Measurements from ENCODE around the gene HIPK3. TPM values are rescaled to one million over a fixed set of nuclear protein-coding genes. Genes with fewer than 3 reads are reported as not detected.

Gene HIPK3
- total and polyA plus RNA-seq, 9 of the 15 experiments (the other 6 are each of a cell fraction or from before 2014, with no cell fraction given), result 2.3 to 19.6 (median 7.5) TPM

- FAIRE-seq, result no peak
- ChIA-PET CTCF (ENCODE audit: low intra/inter-chr PET ratio) (no interaction called here), POLR2A (interaction anchor here (1.2 kb wide), 1 partner anchor 328 kb away, joined by 3 read pairs; no protein-coding TSS in a partner anchor)
- Histone ChIP-seq H3K79me2 (ENCODE audit: control insufficient read depth, insufficient read depth, low read length) (no peaks in the 10 kb centered on the region), H3K27ac (ENCODE audit: extremely low read depth, low read depth, low read length) (no peak overlapping the region), H3K9me3 (replicated peaks; ENCODE audit: control insufficient read depth, insufficient read depth, low read depth, low read length) (no peaks in the 10 kb centered on the region), H3K9ac (ENCODE audit: insufficient read depth in 1 of 2, low read depth in 2 of 2, low read length in 2 of 2) (no peak overlapping the region), H3K4me2 (ENCODE audit: insufficient read depth, low read length) (no peak overlapping the region), H3K27me3 (ENCODE audit: control insufficient read depth in 2 of 2, insufficient read depth in 2 of 2, low read length in 2 of 2) (peaks cover 26 to 48% of the 10 kb centered on the region in 2 experiments), H3K4me1 (replicated peaks in 1 of 2; ENCODE audit: control insufficient read depth in 2 of 2, insufficient read depth in 2 of 2, low read length in 2 of 2) (peaks cover 0 to 12% of the 10 kb centered on the region in 2 experiments; a peak in 3 of 5 replicates), H4K20me1 (replicated peaks; ENCODE audit: control insufficient read depth, insufficient read depth, low read length) (no peaks in the 10 kb centered on the region), H3K36me3 (ENCODE audit: control insufficient read depth, insufficient read depth, low read length) (no peaks in the 10 kb centered on the region), H3K4me3 (no peak overlapping the region), H2AFZ (ENCODE audit: low read depth, low read length) (no peak overlapping the region), H3K9me1 (ENCODE audit: control insufficient read depth, insufficient read depth, low read length) (no peaks in the 10 kb centered on the region)
- no peak for TF ChIP-seq GATA2 (CRISPR knock-in tag; IDR thresholded peaks at IDR 0.05)
- no peak for TF ChIP-seq TRIM24 (IDR thresholded peaks at IDR 0.05)
- intact Hi-C loops (cut with micrococcal nuclease), result no loop called here
- no TSS peak for BruUV-seq (replicated peaks)
- no peak for DNase-seq (ENCODE audit: extremely low read depth in 1 of 4, low spot score in 3 of 4)
- no peak for ATAC-seq
- WGBS (ENCODE audit: insufficient coverage, low coverage, missing lambda C conversion rate), result 1% methylated on average over 5 of the region's 6 CpGs
- in situ Hi-C loops (cut with MboI), result no loop called here
Measured at GRCh38 chr11:33373636-33374035, 116.5 kb downstream of the HIPK3 start.

- no peak for ATAC-seq
- BruUV-seq (replicated peaks), result no TSS peak
- no peak for DNase-seq (ENCODE audit: extremely low read depth in 1 of 4, low spot score in 3 of 4)
- Histone ChIP-seq H3K79me2 (ENCODE audit: control insufficient read depth, insufficient read depth, low read length) (no peaks in the 10 kb centered on the region), H3K36me3 (ENCODE audit: control insufficient read depth, insufficient read depth, low read length) (no peaks in the 10 kb centered on the region), H3K9ac (ENCODE audit: insufficient read depth in 1 of 2, low read depth in 2 of 2, low read length in 2 of 2) (no peak overlapping the region), H3K27ac (ENCODE audit: extremely low read depth, low read depth, low read length) (no peak overlapping the region), H3K4me2 (ENCODE audit: insufficient read depth, low read length) (no peak overlapping the region), H3K9me3 (replicated peaks; ENCODE audit: control insufficient read depth, insufficient read depth, low read depth, low read length) (no peaks in the 10 kb centered on the region), H3K4me1 (replicated peaks in 1 of 2; ENCODE audit: control insufficient read depth in 2 of 2, insufficient read depth in 2 of 2, low read length in 2 of 2) (peaks cover 0 to 12% of the 10 kb centered on the region in 2 experiments; a peak in 3 of 5 replicates), H2AFZ (ENCODE audit: low read depth, low read length) (no peak overlapping the region), H3K4me3 (no peak overlapping the region), H4K20me1 (replicated peaks; ENCODE audit: control insufficient read depth, insufficient read depth, low read length) (no peaks in the 10 kb centered on the region), H3K27me3 (ENCODE audit: control insufficient read depth in 2 of 2, insufficient read depth in 2 of 2, low read length in 2 of 2) (peaks cover 34 to 63% of the 10 kb centered on the region in 2 experiments), H3K9me1 (ENCODE audit: control insufficient read depth, insufficient read depth, low read length) (no peaks in the 10 kb centered on the region)
- CTCF ChIA-PET (ENCODE audit: low intra/inter-chr PET ratio), result no interaction called here
- POLR2A ChIA-PET, result interaction anchor here (0.5 to 0.6 kb wide), 2 partner anchors 8 to 276 kb away, joined by 3 read pairs; no protein-coding TSS in a partner anchor
- 17% methylated on average over 11 of the region's 11 CpGs for WGBS (ENCODE audit: insufficient coverage, low coverage, missing lambda C conversion rate)
- no peak for FAIRE-seq
- intact Hi-C loops (cut with micrococcal nuclease) (no loop called here), in situ Hi-C loops (cut with MboI) (no loop called here)
- TF ChIP-seq ZKSCAN1 (IDR thresholded peaks at IDR 0.05; ENCODE audit: low read depth, low read length), result peak; percentile 59; the same call in 1 of the 2 replicates
- TF ChIP-seq THAP12 (CRISPR knock-in tag; IDR thresholded peaks at IDR 0.05), result no peak
Measured at GRCh38 chr11:33375236-33375635, 118.1 kb downstream of the HIPK3 start.
